Mesenchymal stem cell (in vitro differentiated cells and primary cell): ENCODE results near the gene FBXO31.

Experiments used
- DNase-seq: peaks from one replicate; pipeline ENCODE4 v3.0.0-alpha.2; 2013
- H2AFZ ChIP-seq: one replicate; pipeline ENCODE4 v1.6.1; 2013; ENCODE audit warnings: low read depth, mild to moderate bottlenecking, control low read depth, inconsistent platforms, low read length, moderate library complexity
- H2AK5ac ChIP-seq: 2 replicates; pipeline ENCODE4 v1.6.1; 2013; ENCODE audit warnings: low read length, moderate library complexity, mild to moderate bottlenecking, inconsistent platforms; ENCODE audit not compliant: severe bottlenecking
- H2BK120ac ChIP-seq: one replicate; pipeline ENCODE4 v1.6.1; 2013; ENCODE audit warnings: low read depth, mild to moderate bottlenecking, inconsistent platforms, low read length, moderate library complexity
- H2BK12ac ChIP-seq, 2 experiments: one replicate each; pipeline ENCODE4 v1.6.1; 2013; ENCODE audit warnings: inconsistent platforms in 2 of 2, low read length in 2 of 2, mild to moderate bottlenecking in 2 of 2, moderate library complexity in 2 of 2, control low read depth in 1 of 2
- H2BK15ac ChIP-seq: one replicate; pipeline ENCODE4 v1.6.1; 2013; ENCODE audit warnings: mild to moderate bottlenecking, low read depth, inconsistent platforms; ENCODE audit not compliant: poor library complexity, severe bottlenecking
- H2BK5ac ChIP-seq: 2 replicates; pipeline ENCODE4 v1.6.1; 2013; ENCODE audit warnings: low read depth, mild to moderate bottlenecking, low read length, control low read depth, inconsistent platforms; ENCODE audit not compliant: poor library complexity, severe bottlenecking
- H3K14ac ChIP-seq, 2 experiments: one replicate each; pipeline ENCODE4 v1.6.1; 2013; ENCODE audit warnings: inconsistent platforms in 2 of 2, low read length in 2 of 2, control low read depth in 1 of 2, mild to moderate bottlenecking in 1 of 2, moderate library complexity in 1 of 2
- H3K18ac ChIP-seq, 2 experiments: one replicate each; pipeline ENCODE4 v1.6.1; 2013; ENCODE audit warnings: inconsistent platforms in 2 of 2, low read length in 2 of 2, control low read depth in 1 of 2, low read depth in 1 of 2, mild to moderate bottlenecking in 1 of 2
- H3K23ac ChIP-seq, 2 experiments: one replicate each; pipeline ENCODE4 v1.6.1; 2013; ENCODE audit warnings: inconsistent platforms in 2 of 2, low read length in 2 of 2, mild to moderate bottlenecking in 2 of 2, moderate library complexity in 2 of 2, control low read depth in 1 of 2
- H3K27ac ChIP-seq: 2 replicates; pipeline ENCODE4 v1.5.1; 2013; ENCODE audit warnings: mild to moderate bottlenecking, moderate library complexity, low read length, control low read depth, inconsistent platforms; ENCODE audit not compliant: poor library complexity, severe bottlenecking
- H3K27me3 ChIP-seq, 2 experiments: 2 replicates each; pipeline versions ENCODE4 v1.6.1 to v1.7.0; 2013; ENCODE audit warnings: low read length in 2 of 2, mild to moderate bottlenecking in 2 of 2, moderate library complexity in 2 of 2, control low read depth in 1 of 2, inconsistent platforms in 1 of 2; ENCODE audit not compliant: control insufficient read depth in 1 of 2, insufficient read depth in 1 of 2
- H3K36me3 ChIP-seq, 2 experiments: 2 replicates each; pipeline versions ENCODE4 v1.6.1 to v1.7.0; 2013; ENCODE audit warnings: low read length in 2 of 2, control low read depth in 1 of 2, inconsistent platforms in 1 of 2, low read depth in 1 of 2, mild to moderate bottlenecking in 1 of 2; ENCODE audit not compliant: insufficient read depth in 2 of 2, control insufficient read depth in 1 of 2
- H3K4ac ChIP-seq, 2 experiments: one replicate each; pipeline ENCODE4 v1.6.1; 2013; ENCODE audit warnings: inconsistent platforms in 2 of 2, low read length in 2 of 2, mild to moderate bottlenecking in 2 of 2, moderate library complexity in 2 of 2, control low read depth in 1 of 2, low read depth in 1 of 2
- H3K4me1 ChIP-seq: 2 replicates; pipeline ENCODE4 v1.6.1; 2013; ENCODE audit warnings: low read depth, low read length, control low read depth; ENCODE audit not compliant: control insufficient read depth, insufficient read depth
- H3K4me2 ChIP-seq: 2 replicates; pipeline ENCODE4 v1.6.1; 2013; ENCODE audit warnings: low read length, mild to moderate bottlenecking, inconsistent platforms; ENCODE audit not compliant: poor library complexity, severe bottlenecking
- H3K4me3 ChIP-seq, 2 experiments: 2 replicates each; pipeline versions ENCODE4 v1.5.1 to v1.7.0; 2013; ENCODE audit warnings: low read length in 2 of 2, mild to moderate bottlenecking in 2 of 2, control low read depth in 1 of 2, low read depth in 1 of 2; ENCODE audit not compliant: insufficient read depth in 1 of 2
- H3K79me1 ChIP-seq: replicated peaks from 2 replicates; pipeline ENCODE4 v1.6.1; 2013; ENCODE audit warnings: mild to moderate bottlenecking, control low read depth, low read length, inconsistent platforms; ENCODE audit not compliant: poor library complexity, severe bottlenecking
- H3K9ac ChIP-seq: 2 replicates; pipeline ENCODE4 v1.7.0; 2013; ENCODE audit warnings: mild to moderate bottlenecking, low read length, moderate library complexity
- H3K9me3 ChIP-seq: 2 replicates; pipeline ENCODE4 v1.7.0; 2013; ENCODE audit warnings: mild to moderate bottlenecking, low read length; ENCODE audit not compliant: control insufficient read depth
- H4K8ac ChIP-seq: one replicate; pipeline ENCODE4 v1.6.1; 2013; ENCODE audit warnings: inconsistent platforms, mild to moderate bottlenecking, low read length, moderate library complexity
- H4K91ac ChIP-seq: one replicate; pipeline ENCODE4 v1.6.1; 2013; ENCODE audit warnings: mild to moderate bottlenecking, low read length, inconsistent platforms
- WGBS: methylation state at CpG from one replicate; pipeline ENCODE4 v1.1.7; 2013; ENCODE audit warnings: mixed read lengths; 5-methylcytosine and 5-hydroxymethylcytosine counted together

The FBXO31 gene

DNA sequence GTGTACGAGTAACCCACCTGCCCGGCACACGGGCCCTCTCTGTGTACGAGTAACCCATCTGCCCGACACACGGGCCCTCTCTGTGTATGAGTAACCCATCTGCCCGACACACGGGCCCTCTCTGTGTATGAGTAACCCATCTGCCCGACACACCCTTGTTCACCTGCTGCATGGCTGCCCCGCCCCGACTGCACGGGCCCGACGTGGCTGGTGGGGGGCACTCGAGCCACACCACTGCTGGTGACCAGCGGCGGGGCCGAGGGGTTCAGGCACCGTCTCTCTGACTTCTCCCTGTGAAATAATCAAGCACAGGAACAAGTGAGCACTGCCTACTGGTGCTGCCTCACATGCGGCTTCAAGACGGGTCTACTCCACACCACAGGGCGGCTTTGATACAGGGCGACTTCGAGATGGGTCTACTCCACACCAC lies 30.7 kb upstream of the FBXO31 start:
- H3K4me1 ChIP-seq, result peaks cover 2% of the 10 kb centered on the region
- H3K4me2 ChIP-seq, result no peak overlapping the region
- no peaks in the 10 kb centered on the region for H3K27me3 ChIP-seq
- H4K8ac ChIP-seq, result no peak overlapping the region
- H4K91ac ChIP-seq, result no peak overlapping the region
- DNase-seq, result no peak
- H3K4me3 ChIP-seq, result no peak overlapping the region
- no peak overlapping the region for H2AFZ ChIP-seq
- H2BK5ac ChIP-seq, result no peak overlapping the region
- 91% methylated on average over 24 of the region's 24 CpGs for WGBS
- no peak overlapping the region for H3K4ac ChIP-seq
- H2BK12ac ChIP-seq, result no peak overlapping the region
- H3K9me3 ChIP-seq, result no peaks in the 10 kb centered on the region
- no peak overlapping the region for H2BK15ac ChIP-seq
- no peak overlapping the region for H3K18ac ChIP-seq
- H2BK120ac ChIP-seq, result no peak overlapping the region
- peaks cover 75 to 94% of the 10 kb centered on the region in 2 experiments for H3K36me3 ChIP-seq
- H3K79me1 ChIP-seq, result peaks cover 47% of the 10 kb centered on the region
- H3K9ac ChIP-seq, result no peak overlapping the region
- H3K27ac ChIP-seq, result no peak overlapping the region
- no peak overlapping the region for H2AK5ac ChIP-seq
- no peak overlapping the region for H3K23ac ChIP-seq
- no peak overlapping the region for H3K14ac ChIP-seq

DNA sequence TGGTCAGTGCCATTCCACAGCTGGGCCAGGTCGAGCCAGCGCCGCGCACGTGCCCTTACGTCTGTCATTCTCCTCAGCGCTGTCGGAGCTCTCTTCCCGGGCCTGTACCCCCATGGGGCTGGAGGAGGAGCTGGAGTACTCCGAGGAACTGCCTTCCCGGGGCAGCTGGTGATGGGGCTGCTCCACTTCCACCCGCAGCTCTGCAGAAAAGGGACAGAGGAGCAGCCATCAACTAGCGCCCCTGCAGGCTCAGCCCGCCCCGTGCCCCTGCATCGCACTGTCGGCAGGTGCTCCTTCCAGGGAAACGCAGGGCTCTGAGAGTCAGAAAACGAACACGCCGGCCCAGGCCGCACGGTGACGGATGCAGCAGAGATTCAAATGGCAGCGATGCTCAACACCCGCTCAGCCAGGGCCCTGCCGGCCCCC lies 29.4 kb upstream of the FBXO31 start:
- no peak overlapping the region for H2AK5ac ChIP-seq
- H2AFZ ChIP-seq, result no peak overlapping the region
- no peak overlapping the region for H3K4me2 ChIP-seq
- WGBS, result 97% methylated on average over 26 of the region's 27 CpGs
- no peak overlapping the region for H4K91ac ChIP-seq
- no peak overlapping the region for H2BK5ac ChIP-seq
- H4K8ac ChIP-seq, result no peak overlapping the region
- no peak overlapping the region for H3K27ac ChIP-seq
- H3K4ac ChIP-seq, result no peak overlapping the region
- no peak overlapping the region for H3K9ac ChIP-seq
- peaks cover 71 to 95% of the 10 kb centered on the region in 2 experiments for H3K36me3 ChIP-seq
- H3K79me1 ChIP-seq, result peaks cover 47% of the 10 kb centered on the region
- peaks cover 2% of the 10 kb centered on the region for H3K4me1 ChIP-seq
- no peak overlapping the region for H2BK15ac ChIP-seq
- H3K23ac ChIP-seq, result no peak overlapping the region
- no peak overlapping the region for H3K14ac ChIP-seq
- H3K18ac ChIP-seq, result no peak overlapping the region
- no peak overlapping the region for H2BK120ac ChIP-seq
- peak overlapping the region in 1 of 2 experiments; percentile 10 for H3K4me3 ChIP-seq
- no peaks in the 10 kb centered on the region for H3K9me3 ChIP-seq
- no peak for DNase-seq
- H2BK12ac ChIP-seq, result no peak overlapping the region
- no peaks in the 10 kb centered on the region for H3K27me3 ChIP-seq

DNA sequence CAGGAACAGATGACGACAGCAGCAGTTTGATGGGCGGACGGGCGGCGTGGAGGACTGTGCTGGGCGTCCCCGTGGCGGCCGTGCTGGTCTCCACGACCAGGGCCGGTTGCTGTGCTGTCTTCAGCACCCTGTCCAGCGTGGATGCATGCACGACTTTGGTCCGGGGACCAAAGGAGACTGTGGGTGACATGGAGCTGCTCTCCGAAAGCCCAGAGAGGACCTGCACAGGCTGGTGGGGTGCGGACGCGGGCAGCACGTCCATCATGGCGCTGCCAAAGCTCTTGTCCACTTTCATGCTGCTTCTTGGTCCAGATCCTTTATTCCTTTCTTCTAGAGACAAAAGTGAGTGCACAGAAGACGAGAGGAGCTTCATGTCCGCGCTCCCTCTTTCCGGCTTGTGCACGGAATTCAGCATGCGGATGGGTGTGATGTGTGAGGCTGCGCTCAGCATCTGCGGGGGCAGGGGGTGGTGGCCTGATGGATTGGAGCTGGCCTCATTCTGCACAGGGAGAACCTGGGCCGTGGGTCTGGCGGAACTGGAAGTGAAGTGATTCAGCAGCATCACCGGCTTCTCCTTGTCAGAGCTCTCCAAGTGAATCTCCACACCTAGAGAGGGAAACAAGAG lies 28.9 kb upstream of the FBXO31 start:
- H3K4me2 ChIP-seq, result no peak overlapping the region
- H3K36me3 ChIP-seq, result peaks cover 71 to 95% of the 10 kb centered on the region in 2 experiments
- DNase-seq, result no peak
- H3K9ac ChIP-seq, result no peak overlapping the region
- H2BK12ac ChIP-seq, result no peak overlapping the region
- peaks cover 2% of the 10 kb centered on the region for H3K4me1 ChIP-seq
- H3K27me3 ChIP-seq, result no peaks in the 10 kb centered on the region
- H3K27ac ChIP-seq, result no peak overlapping the region
- H2BK5ac ChIP-seq, result no peak overlapping the region
- H3K4ac ChIP-seq, result no peak overlapping the region
- no peaks in the 10 kb centered on the region for H3K9me3 ChIP-seq
- H2AK5ac ChIP-seq, result no peak overlapping the region
- H2BK120ac ChIP-seq, result no peak overlapping the region
- H2AFZ ChIP-seq, result no peak overlapping the region
- 92% methylated on average over 31 of the region's 31 CpGs for WGBS
- H3K14ac ChIP-seq, result no peak overlapping the region
- no peak overlapping the region for H4K8ac ChIP-seq
- H4K91ac ChIP-seq, result peak overlapping the region; percentile 71
- H2BK15ac ChIP-seq, result no peak overlapping the region
- H3K4me3 ChIP-seq, result no peak overlapping the region
- no peak overlapping the region for H3K23ac ChIP-seq
- peaks cover 47% of the 10 kb centered on the region for H3K79me1 ChIP-seq
- no peak overlapping the region for H3K18ac ChIP-seq

DNA sequence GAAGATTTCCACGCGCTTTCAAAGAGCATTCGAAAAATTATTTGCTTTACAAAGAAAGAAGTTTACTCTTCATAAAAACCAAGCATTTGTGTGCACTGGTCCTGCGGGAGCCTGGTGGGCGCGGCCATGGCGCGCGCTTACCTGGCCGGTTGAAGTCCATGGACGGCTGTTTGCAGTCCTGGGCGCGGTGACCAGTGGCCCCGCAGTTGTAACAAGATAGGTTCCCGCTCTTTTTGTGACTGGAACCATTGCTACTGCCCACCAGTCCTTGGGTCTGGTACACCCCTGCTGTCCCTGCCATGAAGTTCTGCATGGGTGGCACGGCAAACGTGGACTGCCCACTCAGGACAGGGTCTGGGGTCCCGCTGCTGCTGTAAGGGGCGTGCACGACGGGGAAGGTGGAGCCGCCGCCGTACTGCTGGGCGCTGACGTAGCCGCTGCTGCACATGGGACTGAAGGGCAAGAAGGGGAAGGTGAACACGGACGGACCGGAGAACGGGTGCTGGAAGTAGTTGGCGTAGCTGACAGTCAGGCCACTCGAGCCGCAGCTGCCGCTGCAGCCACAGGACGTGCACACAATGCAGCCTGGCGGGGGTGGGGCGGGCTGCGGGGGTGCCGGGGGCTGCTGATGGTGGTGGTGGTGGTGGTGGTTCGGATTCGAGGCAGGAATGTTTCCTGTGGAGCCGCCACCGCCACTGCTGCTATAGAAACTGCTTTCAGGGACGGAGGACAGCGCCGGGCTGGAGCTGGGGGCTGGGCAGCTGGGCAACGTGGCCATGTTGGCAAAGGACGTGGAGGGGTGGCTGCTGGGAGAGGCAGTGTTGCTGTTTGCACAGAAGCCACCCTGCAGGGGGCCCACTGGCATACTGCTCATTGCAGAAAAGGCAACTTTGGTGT lies 28.0 kb upstream of the FBXO31 start:
- Histone ChIP-seq H2BK120ac (no peak overlapping the region), H3K4me1 (peaks cover 2% of the 10 kb centered on the region), H3K79me1 (peaks cover 45% of the 10 kb centered on the region), H3K4ac (no peak overlapping the region), H2BK5ac (no peak overlapping the region), H3K9ac (no peak overlapping the region), H3K4me2 (no peak overlapping the region), H2AK5ac (no peak overlapping the region), H3K36me3 (peaks cover 69 to 95% of the 10 kb centered on the region in 2 experiments), H3K27ac (no peak overlapping the region), H3K4me3 (no peak overlapping the region), H3K27me3 (no peaks in the 10 kb centered on the region), H2BK12ac (no peak overlapping the region), H3K18ac (no peak overlapping the region), H3K23ac (no peak overlapping the region), H2BK15ac (no peak overlapping the region), H3K14ac (no peak overlapping the region), H4K91ac (no peak overlapping the region), H4K8ac (peak overlapping the region; percentile 14), H3K9me3 (no peaks in the 10 kb centered on the region), H2AFZ (no peak overlapping the region)
- WGBS, result 96% methylated on average over 47 of the region's 49 CpGs
- no peak for DNase-seq
